ENCODE results near the gene MED1. TPM values are rescaled to one million over a fixed set of nuclear protein-coding genes. Genes with fewer than 3 reads are reported as not detected.

MED1 gene
- total and polyA plus RNA-seq, 9 of the 15 experiments (the other 6 are each of a cell fraction or from before 2014, with no cell fraction given) = 14.0 to 59.8 (median 46.7) TPM

GRCh38 chr17:39429600-39429999, 21.5 kb downstream of the MED1 start (continued):
- no peak for TF ChIP-seq ZBTB33 (CRISPR knock-in tag; IDR thresholded peaks at IDR 0.05)
- TF ChIP-seq TFAP4 (CRISPR knock-in tag; IDR thresholded peaks at IDR 0.05; ENCODE audit: borderline replicate concordance) = no peak

- no TSS peak for BruUV-seq (replicated peaks)
- intact Hi-C loops (cut with micrococcal nuclease) = no loop called here
- TF ChIP-seq MEF2A (IDR thresholded peaks at IDR 0.05; ENCODE audit: control insufficient read depth, low read depth, low read length) (no peak), CHD1 (IDR thresholded peaks at IDR 0.05; ENCODE audit: low read length) (no peak), MCM7 (IDR thresholded peaks at IDR 0.05) (no peak), ZNF57 (CRISPR knock-in tag; IDR thresholded peaks at IDR 0.05) (no peak), HNRNPK (IDR thresholded peaks at IDR 0.05; ENCODE audit: low read depth, low read length, poor library complexity, severe bottlenecking) (no peak), NKRF (IDR thresholded peaks at IDR 0.05; ENCODE audit: borderline replicate concordance) (no peak), CBFA2T3 (IDR thresholded peaks at IDR 0.05) (no peak), ZNF146 (CRISPR knock-in tag; IDR thresholded peaks at IDR 0.05; ENCODE audit: unreplicated experiment) (no peak), FIP1L1 (IDR thresholded peaks at IDR 0.05; ENCODE audit: low read depth, low read length, poor library complexity, severe bottlenecking) (no peak), NFE2L1 (tag; IDR thresholded peaks at IDR 0.05; ENCODE audit: borderline replicate concordance, low read depth) (no peak), MAFF (IDR thresholded peaks at IDR 0.05; ENCODE audit: low read length) (no peak)
Measured at GRCh38 chr17:39416141-39416540, 34.9 kb downstream of the MED1 start.

More at GRCh38 chr17:39416141-39416540, 34.9 kb downstream of the MED1 start:
- CTCF ChIA-PET (ENCODE audit: low intra/inter-chr PET ratio) = no interaction called here
- H3K27me3 ChIP-seq (ENCODE audit: control insufficient read depth in 2 of 2, insufficient read depth in 2 of 2, low read length in 2 of 2) = no peaks in the 10 kb centered on the region
- no peaks in the 10 kb centered on the region for H3K9me1 ChIP-seq (ENCODE audit: control insufficient read depth, insufficient read depth, low read length)
- no peak overlapping the region for H3K9ac ChIP-seq (ENCODE audit: insufficient read depth in 1 of 2, low read depth in 2 of 2, low read length in 2 of 2)
- 55% methylated on average over 1 of the region's 1 CpG for WGBS (ENCODE audit: insufficient coverage, low coverage, missing lambda C conversion rate)
- POLR2A ChIA-PET = interaction anchor here (1.1 to 1.5 kb wide), 3 partner anchors 12 to 55 kb away, joined by 3 to 4 read pairs (median 3); partner anchors contain the start of gene MED1
- H2AFZ ChIP-seq (ENCODE audit: low read depth, low read length) = no peak overlapping the region
- H3K4me2 ChIP-seq (ENCODE audit: insufficient read depth, low read length) = no peak overlapping the region
- no peak overlapping the region for H3K27ac ChIP-seq (ENCODE audit: extremely low read depth, low read depth, low read length)
- no peaks in the 10 kb centered on the region for H3K79me2 ChIP-seq (ENCODE audit: control insufficient read depth, insufficient read depth, low read length)
- FAIRE-seq = no peak
- no peak for ATAC-seq
- no peaks in the 10 kb centered on the region for H3K4me1 ChIP-seq (replicated peaks in 1 of 2; ENCODE audit: control insufficient read depth in 2 of 2, insufficient read depth in 2 of 2, low read length in 2 of 2)
- in situ Hi-C loops (cut with MboI) = no loop called here
- no peak for DNase-seq (ENCODE audit: extremely low read depth in 1 of 4, low spot score in 3 of 4)
- peaks cover 72% of the 10 kb centered on the region; the same call in 2 of the 3 replicates for H3K36me3 ChIP-seq (ENCODE audit: control insufficient read depth, insufficient read depth, low read length)
- H3K4me3 ChIP-seq = no peak overlapping the region
- H4K20me1 ChIP-seq (replicated peaks; ENCODE audit: control insufficient read depth, insufficient read depth, low read length) = no peaks in the 10 kb centered on the region
- H3K9me3 ChIP-seq (replicated peaks; ENCODE audit: control insufficient read depth, insufficient read depth, low read depth, low read length) = no peaks in the 10 kb centered on the region

Data from K562 (cell line).